Measurements from ENCODE around the gene VRK2.

DNA sequence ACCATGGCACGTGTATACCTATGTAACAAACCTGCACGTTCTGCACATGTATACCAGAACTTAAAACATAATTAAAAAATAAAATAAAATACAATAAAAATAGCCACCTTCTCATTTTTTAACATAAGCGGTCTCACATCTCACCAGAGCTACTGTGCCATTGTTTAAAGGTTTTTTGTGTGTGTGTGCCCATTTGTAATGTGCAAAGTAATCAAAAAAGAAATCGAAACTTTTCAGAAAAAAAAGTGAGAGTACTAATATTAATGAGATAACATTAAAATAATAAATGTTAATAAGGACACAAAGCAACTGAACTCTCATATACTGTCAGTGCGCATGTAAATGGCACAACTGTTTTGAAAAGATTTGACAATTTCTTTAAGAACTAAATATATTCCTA lies 134.0 kb downstream of the VRK2 start:
- TF ChIP-seq, protein P1, sequence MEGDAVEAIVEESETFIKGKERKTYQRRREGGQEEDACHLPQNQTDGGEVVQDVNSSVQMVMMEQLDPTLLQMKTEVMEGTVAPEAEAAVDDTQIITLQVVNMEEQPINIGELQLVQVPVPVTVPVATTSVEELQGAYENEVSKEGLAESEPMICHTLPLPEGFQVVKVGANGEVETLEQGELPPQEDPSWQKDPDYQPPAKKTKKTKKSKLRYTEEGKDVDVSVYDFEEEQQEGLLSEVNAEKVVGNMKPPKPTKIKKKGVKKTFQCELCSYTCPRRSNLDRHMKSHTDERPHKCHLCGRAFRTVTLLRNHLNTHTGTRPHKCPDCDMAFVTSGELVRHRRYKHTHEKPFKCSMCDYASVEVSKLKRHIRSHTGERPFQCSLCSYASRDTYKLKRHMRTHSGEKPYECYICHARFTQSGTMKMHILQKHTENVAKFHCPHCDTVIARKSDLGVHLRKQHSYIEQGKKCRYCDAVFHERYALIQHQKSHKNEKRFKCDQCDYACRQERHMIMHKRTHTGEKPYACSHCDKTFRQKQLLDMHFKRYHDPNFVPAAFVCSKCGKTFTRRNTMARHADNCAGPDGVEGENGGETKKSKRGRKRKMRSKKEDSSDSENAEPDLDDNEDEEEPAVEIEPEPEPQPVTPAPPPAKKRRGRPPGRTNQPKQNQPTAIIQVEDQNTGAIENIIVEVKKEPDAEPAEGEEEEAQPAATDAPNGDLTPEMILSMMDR (IDR thresholded peaks at IDR 0.05): no peak
- TF ChIP-seq POLR2A (IDR thresholded peaks at IDR 0.05): no peak
